VCaP (cell line): ENCODE measurements around the gene KCND2.
A peak's percentile ranks its signal among the peaks of the same experiment; 100 is the strongest.

Experiments
- H3K27ac ChIP-seq: fragments of 450-650 bp; 2 replicates; pipeline ENCODE4 v1.5.1; 2017
- CTCF ChIP-seq: fragments of 450-650 bp; conservative IDR thresholded peaks from 2 replicates; pipeline ENCODE4 v1.5.1; 2017; ENCODE audit warnings: mild to moderate bottlenecking, moderate library complexity

The KCND2 gene

DNA sequence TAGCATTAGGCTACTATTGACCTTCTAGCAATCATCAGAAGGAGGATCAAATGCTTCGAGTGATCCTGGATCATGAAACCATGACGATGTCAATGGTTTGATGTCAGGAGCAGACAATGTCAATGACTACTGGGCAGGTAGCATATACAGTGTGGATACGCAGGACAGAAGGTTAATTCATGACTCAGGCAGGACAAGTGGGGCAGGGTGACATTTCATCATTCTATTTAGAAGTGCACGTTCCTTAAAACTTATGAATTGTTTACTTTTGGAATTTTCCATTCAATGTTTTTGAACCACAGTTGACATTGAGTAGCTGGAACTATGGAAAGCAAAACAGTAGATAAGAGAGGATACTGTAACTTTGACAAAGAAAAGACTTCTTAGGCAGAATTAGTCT, 444.2 kb downstream of the KCND2 start:
- TF ChIP-seq CTCF, result no peak

GRCh38 chr7:120718361-120718760, 445.4 kb downstream of the KCND2 start:
- TF ChIP-seq CTCF, result no peak
- H3K27ac ChIP-seq, result no peak overlapping the region

More for the DNA sequence above, 444.2 kb downstream of the KCND2 start:
- H3K27ac ChIP-seq, result no peak overlapping the region

DNA sequence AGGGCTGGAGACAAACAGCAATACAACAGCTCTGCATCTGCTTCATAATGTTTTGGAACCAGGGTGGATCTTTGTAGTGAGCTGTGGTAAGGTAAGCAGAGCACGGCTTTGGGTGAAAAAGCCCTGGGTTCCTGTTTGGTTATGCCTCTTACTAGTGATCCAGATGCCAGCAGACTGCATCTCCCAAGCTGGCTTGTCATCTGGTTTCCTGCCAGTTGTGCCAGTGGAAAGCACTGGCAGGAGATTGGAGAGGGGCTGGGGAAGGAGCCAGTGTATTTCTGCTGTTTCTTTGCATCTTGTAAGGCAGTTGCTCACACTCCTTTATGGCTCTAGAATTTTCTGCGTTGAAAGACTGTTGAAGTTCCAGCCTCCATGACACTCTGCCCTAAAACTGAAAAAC, 447.3 kb downstream of the KCND2 start:
- no peak overlapping the region for H3K27ac ChIP-seq
- no peak for TF ChIP-seq CTCF

DNA sequence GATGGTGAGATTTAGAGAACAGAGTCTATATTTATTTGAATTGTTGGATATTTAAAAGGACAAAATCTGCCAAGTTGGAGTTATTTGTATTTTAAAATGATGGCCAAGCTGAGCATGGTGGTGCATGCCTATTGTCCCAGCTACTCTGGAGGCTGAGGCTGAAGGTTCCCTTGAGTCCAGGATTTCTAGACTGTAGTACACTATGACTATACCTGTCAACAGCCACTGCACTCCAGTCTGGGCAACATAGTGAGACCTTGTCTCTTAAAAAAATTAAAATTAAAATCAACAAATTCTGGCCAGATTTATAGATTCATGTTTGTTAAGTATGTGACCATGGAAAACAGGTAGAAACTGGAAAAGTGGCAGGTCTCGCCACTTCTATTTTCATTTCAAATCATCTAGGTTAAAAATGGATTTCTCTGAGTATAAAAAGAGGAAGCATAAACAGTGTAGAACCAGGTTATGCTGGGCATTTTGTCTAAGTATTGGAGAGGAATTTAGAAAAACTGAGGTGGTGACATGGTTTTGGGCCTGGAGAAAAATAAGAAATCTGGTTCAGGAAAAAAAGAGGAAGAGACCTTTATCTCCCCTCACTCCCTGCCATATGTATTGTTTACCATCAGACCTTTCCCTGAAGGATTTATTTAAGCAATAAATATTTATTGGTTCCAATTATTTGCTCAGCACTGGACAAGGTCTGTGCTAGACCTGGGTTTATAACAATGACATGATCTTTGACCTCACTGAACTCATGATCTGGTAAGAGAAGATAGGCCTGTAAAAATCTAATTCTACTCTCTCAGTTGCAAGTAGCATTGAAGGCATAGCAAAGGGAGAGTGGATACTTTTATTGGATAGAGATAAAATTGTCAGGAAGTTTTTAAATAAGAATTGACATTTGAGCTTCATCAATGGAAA, 450.8 kb downstream of the KCND2 start:
- H3K27ac ChIP-seq, result peak overlapping the region; percentile 6; the same call in 1 of the 2 replicates
- no peak for TF ChIP-seq CTCF

DNA sequence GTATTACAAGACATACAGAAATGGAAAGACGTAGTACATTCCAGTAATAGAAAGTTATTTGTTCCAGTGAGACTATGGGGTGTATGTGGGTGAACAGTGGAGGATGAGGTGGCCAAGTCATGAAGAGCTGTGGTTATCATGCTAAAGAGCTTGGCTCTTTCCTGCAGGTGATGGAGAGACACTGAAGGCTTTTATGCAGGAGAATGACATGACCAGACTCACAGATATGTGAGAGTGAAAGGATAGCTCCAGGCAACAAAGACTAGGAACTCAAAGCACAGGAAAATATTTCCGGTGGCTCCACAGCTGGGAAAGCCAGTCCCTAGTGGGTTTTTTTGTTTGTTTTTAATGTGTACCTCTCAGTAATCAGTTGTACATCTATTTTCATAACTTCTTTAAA, 451.5 kb downstream of the KCND2 start:
- H3K27ac ChIP-seq, result peak overlapping the region; percentile 6; the same call in 1 of the 2 replicates
- TF ChIP-seq CTCF, result no peak

GRCh38 chr7:120724955-120725354, 452.0 kb downstream of the KCND2 start:
- no peak for TF ChIP-seq CTCF
- no peak overlapping the region for H3K27ac ChIP-seq

DNA sequence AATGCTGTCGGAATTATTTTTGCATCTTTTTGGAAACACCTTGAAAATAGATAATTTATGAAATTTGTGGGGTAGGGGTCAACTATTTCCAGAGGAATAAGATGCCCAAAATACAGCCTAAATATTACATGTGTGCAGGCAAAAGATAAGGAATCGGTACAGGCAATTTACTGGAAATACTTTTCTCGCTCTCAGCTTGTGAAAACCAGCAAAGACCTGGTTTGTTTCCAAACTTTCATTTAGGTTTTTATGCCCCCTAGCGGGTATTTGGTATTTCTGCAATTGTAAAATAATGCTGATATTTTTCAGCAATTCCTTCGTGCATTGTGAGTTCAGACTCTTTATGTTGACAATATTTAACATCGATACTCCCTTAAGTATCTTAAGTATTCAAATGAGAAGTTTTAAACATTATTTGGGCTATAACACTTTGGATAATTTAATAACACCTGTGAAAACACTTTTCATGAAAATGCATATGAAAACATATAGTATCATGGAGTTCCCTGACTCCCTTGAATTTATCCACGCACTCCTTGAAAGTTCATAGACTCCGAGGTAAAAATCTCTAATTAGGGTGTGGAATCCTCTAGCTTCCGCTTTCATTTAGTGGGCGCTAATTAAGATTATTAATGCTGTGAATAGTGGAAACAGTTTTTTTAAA, 452.5 kb downstream of the KCND2 start:
- peak; percentile 82 for TF ChIP-seq CTCF
- no peak overlapping the region for H3K27ac ChIP-seq
